HG02885 (cell line): ENCODE results near the gene ABCC4.

Experiments used
- ATAC-seq: cut with Tn5 transposase; IDR thresholded peaks from one replicate; pipeline ENCODE4 v1.9.1; 2021; ENCODE audit warnings: mild to moderate bottlenecking; ENCODE audit not compliant: unreplicated experiment, poor library complexity

The ABCC4 gene

GRCh38 chr13:95020298-95020987 lies 280.8 kb downstream of the ABCC4 start:
- no peak for ATAC-seq

GRCh38 chr13:95019886-95020285 lies 281.4 kb downstream of the ABCC4 start:
- no peak for ATAC-seq

GRCh38 chr13:95007322-95007721 lies 293.9 kb downstream of the ABCC4 start:
- no peak for ATAC-seq

- ATAC-seq: no peak
Observed at GRCh38 chr13:95005300-95005699, 296.0 kb downstream of the ABCC4 start.

- ATAC-seq: no peak
Observed at GRCh38 chr13:95003019-95003813, 298.0 kb downstream of the ABCC4 start.

GRCh38 chr13:95002126-95002525 lies 299.1 kb downstream of the ABCC4 start:
- no peak for ATAC-seq

GRCh38 chr13:94999871-95000270 lies 301.4 kb downstream of the ABCC4 start:
- no peak for ATAC-seq

- ATAC-seq: no peak
Observed at GRCh38 chr13:94997126-94997525, 304.1 kb downstream of the ABCC4 start.

- ATAC-seq: no peak
Observed at GRCh38 chr13:94996445-94996844, 304.8 kb downstream of the ABCC4 start.

GRCh38 chr13:94994506-94994905 lies 306.7 kb downstream of the ABCC4 start:
- no peak for ATAC-seq

GRCh38 chr13:94993616-94994015 lies 307.6 kb downstream of the ABCC4 start:
- no peak for ATAC-seq

- ATAC-seq: no peak
Observed at GRCh38 chr13:94992036-94992960, 309.0 kb downstream of the ABCC4 start.

- no peak for ATAC-seq
Observed at GRCh38 chr13:94988654-94989053, 312.6 kb downstream of the ABCC4 start.

GRCh38 chr13:94987869-94988268 lies 313.4 kb downstream of the ABCC4 start:
- no peak for ATAC-seq

- no peak for ATAC-seq
Observed at GRCh38 chr13:94987081-94987480, 314.2 kb downstream of the ABCC4 start.

GRCh38 chr13:94984958-94985357 lies 316.3 kb downstream of the ABCC4 start:
- no peak for ATAC-seq

- no peak for ATAC-seq
Observed at GRCh38 chr13:94978516-94978915, 322.7 kb downstream of the ABCC4 start.

- ATAC-seq: no peak
Observed at GRCh38 chr13:94974015-94974951, 327.0 kb downstream of the ABCC4 start.

GRCh38 chr13:94972262-94972661 lies 329.0 kb downstream of the ABCC4 start:
- no peak for ATAC-seq
